T-helper 2 cell (primary cell): ENCODE data around the gene IP6K3.

Experiments used
- DNase-seq, 5 experiments: peaks; one replicate each; pipeline versions ENCODE4 v3.0.0 to v3.0.0-alpha.2; 2012 to 2022
- total RNA-seq, 2 donors: gene quantifications; one replicate each; lab custom pipeline; 2026; lab: John Stamatoyannopoulos, UW

IP6K3 gene
- total RNA-seq: 0 reads per million in 2 donors

- no peak for DNase-seq
These were observed at the start of gene IP6K3 for GRCh38 chr6:33746651-33747100. IP6K3 (minus strand) TSS chr6:33746905; CDS start chr6:33735476, 11,429 bp downstream.

DNA sequence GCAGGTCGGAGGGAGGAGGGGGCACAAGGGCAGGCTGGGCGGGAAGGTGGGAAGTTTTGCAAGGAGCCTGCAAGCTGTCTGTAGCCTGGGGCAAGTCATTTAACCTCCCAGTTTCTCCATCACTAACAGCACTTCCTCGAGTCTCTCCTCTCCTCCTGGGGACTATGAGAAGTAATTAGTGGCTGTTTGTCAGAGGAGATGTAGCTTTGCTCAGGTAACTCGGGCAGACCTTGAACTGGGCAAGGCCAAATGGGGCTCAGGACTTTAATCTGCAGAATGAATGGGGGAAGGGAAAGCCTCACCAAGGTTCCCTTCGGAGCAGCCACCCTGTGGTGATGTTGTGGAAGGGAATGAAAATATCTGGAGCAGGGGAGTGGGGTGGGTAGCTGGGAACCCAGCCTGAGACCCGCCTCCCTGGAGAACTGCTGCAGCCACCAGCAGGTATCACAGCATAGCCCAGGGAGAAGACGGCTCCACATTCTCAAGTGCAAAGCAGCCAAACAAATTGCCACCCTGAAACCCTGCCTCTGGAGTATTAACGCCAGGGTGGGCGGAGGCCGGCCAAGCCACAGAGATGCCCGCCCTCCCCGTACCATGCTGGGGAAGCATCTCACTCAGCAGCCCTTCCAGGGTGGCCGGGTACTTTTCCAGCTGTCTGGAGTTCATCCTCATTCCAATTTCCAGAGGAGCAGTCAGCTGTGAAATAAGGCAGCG, 48.4 kb upstream of the IP6K3 start:
- no peak for DNase-seq

GRCh38 chr6:33792981-33793380, 46.3 kb upstream of the IP6K3 start:
- no peak for DNase-seq

GRCh38 chr6:33791620-33792019, 44.9 kb upstream of the IP6K3 start:
- no peak for DNase-seq

- DNase-seq: no peak
These were observed 44.2 kb upstream of the IP6K3 start for GRCh38 chr6:33790910-33791309.

DNA sequence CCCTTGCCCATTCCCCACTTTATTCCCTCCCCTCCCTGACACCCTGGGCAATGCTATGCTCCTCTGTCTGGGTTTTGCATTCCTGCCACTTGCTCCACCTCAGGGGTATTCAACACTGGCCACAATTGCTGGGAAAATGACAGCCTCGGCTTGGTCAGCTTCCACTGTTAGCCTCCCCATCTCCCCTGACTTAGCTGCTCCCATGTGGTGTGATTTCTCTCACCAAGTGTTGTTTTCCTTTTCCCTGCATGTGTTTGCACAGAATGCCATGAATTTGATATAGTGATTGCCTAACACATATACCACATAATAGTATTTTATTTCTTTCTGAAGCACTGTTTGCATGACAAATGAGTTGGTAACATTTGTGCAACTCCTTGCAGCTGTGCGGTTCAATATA, 43.7 kb upstream of the IP6K3 start:
- no peak for DNase-seq

DNA sequence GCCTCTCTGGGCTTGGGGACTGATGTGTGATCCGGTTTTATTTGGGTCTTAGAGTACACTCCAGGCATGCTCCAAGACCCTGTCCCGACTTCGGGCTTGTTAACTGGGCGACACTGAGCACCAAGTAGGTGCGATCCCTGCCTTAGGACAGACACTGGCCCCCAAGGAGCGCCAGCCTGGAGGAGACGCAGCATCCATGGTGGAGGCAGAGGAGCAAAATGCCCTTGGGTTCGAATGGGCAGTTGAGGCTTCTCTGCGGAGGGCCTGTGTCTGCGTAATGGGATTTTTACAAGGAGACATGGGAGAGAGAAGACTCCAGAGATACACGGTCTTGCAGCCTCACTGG, 42.8 kb upstream of the IP6K3 start:
- no peak for DNase-seq

- peak; percentile 79 to 94 (median 86) for DNase-seq
These were observed 42.2 kb upstream of the IP6K3 start, which contains the start of gene LEMD2 for GRCh38 chr6:33788694-33789549. LEMD2 (minus strand) TSS chr6:33789130; CDS start chr6:33789116, 14 bp downstream.

DNA sequence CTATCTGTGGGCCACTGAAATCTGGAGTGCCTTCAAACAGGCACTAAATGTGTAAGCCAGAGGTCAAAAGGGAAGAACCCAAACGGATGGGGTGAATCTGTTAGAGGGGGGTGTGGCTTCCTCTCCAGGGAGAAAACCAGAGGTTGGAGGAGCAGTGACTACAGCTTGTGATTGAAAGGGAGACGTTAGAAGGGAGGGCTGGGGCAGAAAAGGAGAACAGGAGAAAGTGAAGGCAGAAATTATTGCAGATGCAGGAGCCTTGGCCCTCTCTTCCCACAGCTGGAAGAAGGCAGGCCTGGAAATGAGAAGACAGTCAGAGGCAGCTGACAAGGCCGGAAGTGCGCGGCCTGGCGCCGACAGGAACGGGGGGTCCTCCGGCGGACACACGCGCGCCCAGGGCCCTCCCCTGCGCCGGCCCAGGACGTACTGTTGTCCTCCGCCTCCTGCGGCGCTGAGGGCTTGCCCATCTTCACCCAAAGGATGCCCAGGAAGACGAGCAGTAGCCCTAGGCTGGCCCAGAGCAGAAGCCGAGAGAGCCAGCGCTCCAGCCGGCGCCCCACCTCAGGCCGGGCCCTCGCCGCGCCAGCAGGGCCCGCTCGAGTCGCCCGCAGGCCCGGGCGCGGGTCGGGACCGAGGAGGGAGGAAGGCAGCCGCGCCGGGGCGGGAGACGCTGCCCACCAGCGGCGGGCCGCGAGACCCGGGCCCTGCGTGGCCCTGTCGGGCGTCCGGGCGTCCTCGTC, 41.4 kb upstream of the IP6K3 start:
- DNase-seq: peak; percentile 21 to 79 (median 39)

GRCh38 chr6:33787346-33787953, 40.7 kb upstream of the IP6K3 start:
- DNase-seq: no peak

- no peak for DNase-seq
These were observed 40.0 kb upstream of the IP6K3 start for GRCh38 chr6:33786736-33787135.

- no peak for DNase-seq
These were observed 39.1 kb upstream of the IP6K3 start for GRCh38 chr6:33785778-33786177.

- DNase-seq: no peak
These were observed 38.1 kb upstream of the IP6K3 start for GRCh38 chr6:33784787-33785186.

GRCh38 chr6:33783781-33784520, 37.2 kb upstream of the IP6K3 start:
- DNase-seq: no peak

DNA sequence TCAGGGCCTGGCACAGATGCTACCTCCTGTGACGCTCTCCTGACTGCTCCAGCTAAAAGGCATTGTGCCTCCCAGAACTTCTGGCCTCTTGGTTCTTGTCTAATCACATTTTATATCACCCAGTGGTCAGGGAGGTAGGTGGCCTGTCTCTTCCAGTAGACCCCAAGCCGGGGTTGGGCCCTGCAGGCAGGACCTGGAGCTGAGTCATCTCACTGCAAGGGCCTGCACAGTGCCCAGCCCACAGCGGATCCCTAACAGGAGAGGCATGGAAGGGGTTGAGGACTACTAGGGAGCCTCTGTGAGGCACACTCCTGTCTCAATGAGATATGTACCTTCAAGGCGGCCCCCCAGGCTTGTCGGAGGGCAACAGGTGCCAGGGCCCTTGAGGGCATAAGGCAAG, 35.9 kb upstream of the IP6K3 start:
- DNase-seq: no peak

DNA sequence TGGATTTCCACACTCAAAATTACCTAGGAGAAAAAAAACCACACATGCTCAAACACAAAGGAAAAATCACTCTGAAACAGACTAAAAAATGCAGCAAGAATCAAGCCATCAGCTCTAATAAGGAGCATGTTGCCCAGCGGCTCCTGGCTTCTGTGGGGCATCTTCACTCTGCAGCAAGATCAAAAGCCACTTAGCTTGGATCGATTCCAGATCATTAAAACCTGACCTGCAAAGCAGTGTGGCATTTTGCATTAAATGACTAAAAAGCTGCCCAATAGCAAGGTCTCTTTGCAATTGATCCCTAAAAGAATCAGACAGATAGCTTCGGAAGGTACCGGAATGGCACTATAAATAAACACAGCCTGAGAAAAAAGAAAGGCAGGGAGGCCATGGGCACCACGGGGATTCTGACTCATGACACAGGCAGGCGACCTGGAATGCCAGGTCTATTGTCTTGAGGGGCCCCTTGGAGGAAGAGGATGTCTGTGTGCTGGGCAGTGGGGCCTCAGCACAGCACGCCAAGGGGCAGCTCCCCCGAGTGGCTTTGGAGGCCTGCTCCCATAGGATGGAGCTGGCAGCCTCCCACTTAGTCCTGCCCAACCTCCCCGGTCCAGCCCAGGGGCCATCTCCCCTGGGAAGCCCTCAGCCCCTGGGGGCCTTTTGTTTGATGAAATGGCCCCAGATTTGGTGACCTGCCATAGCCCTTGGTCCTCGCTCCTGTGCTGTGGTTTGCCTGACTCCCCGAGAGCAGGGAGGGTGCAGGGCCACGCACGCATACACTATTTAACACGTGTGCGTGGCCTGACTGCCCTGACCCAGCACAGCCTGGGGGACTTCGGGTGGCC, 34.6 kb upstream of the IP6K3 start:
- DNase-seq: no peak

GRCh38 chr6:33779895-33780294, 33.2 kb upstream of the IP6K3 start:
- no peak for DNase-seq

GRCh38 chr6:33779290-33779689, 32.6 kb upstream of the IP6K3 start:
- no peak for DNase-seq

- DNase-seq: no peak
These were observed 31.9 kb upstream of the IP6K3 start for GRCh38 chr6:33778444-33779121.
